Measurements from ENCODE around the gene FRYL.
A peak's percentile ranks its signal among the peaks of the same experiment; 100 is the strongest.
"Not testable (repeated sequence)": the region's sequence is repeated elsewhere in the genome, so short reads cannot be mapped to it uniquely, and the experiment has no call there.

FRYL gene

GRCh38 chr4:48746608-48747362 lies 33.3 kb downstream of the FRYL start:
- DNase-seq (no peak), ATAC-seq (peak; percentile 41)

- DNase-seq, ATAC-seq: not testable (repeated sequence)
Observed at GRCh38 chr4:48745223-48745622, 34.9 kb downstream of the FRYL start.

DNA sequence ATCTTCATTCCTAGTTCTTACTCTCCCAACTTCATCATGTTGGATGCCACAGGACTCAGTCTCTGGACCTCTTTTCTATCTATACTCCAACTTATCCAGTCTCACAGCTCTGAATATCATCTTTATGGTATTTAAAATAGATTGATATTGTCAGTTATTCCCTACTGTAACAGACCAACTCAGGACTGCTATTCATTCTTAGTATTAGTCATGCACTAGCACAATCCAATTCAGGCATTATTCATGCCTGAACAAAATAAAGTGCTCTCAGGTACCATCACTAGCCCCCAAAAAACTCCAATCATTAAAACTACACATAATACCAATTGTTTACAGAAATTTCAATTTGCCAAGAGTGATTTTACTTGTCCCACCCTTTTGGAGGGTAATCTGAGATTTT lies 37.7 kb downstream of the FRYL start:
- DNase-seq = no peak
- ATAC-seq = peak; percentile 45

GRCh38 chr4:48739560-48740019 lies 40.5 kb downstream of the FRYL start:
- ATAC-seq = peak; percentile 54
- DNase-seq = no peak

DNA sequence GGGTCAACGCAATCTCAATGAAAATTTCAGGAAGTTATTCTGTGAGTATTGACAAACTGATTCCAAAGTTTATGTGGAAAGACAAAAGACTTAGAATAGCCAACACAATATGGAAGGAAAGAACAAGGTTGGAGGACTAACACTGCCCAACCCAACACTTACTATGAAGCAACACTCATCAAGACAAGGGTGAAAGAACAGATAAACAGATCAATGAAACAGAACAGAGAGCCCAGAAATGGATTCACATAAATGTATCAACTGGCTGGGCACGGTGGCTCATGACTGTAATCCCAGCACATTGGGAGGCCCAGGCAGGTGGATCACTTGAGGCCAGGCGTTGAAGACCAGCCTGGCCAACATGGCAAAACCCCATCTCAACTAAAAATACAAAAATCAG lies 41.2 kb downstream of the FRYL start:
- DNase-seq (no peak), ATAC-seq (no peak)

- peak; percentile 33 for DNase-seq
- ATAC-seq = peak; percentile 52
Observed at GRCh38 chr4:48728906-48729496, 51.1 kb downstream of the FRYL start.

- DNase-seq (no peak), ATAC-seq (no peak)
Observed at GRCh38 chr4:48727666-48728459, 52.2 kb downstream of the FRYL start.

DNA sequence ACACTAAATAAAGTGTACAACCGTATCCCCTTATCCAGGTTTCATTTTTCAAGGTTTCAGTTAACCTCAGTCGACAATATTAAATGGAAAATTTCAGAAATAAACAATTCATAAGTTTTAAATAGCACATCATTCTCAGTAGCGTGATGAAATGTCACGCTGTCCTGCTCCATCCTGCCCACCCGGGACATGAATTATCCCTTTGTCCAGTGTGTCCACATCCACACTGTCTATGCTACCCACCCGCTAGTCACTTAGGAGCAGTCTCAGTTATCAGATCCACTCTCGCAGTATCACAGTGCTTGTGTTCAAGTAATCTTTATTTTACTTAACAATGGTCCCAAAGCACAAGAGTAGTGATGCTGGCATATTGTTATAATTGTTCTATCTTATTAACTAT lies 54.7 kb downstream of the FRYL start:
- ATAC-seq (no peak), DNase-seq (no peak)

DNA sequence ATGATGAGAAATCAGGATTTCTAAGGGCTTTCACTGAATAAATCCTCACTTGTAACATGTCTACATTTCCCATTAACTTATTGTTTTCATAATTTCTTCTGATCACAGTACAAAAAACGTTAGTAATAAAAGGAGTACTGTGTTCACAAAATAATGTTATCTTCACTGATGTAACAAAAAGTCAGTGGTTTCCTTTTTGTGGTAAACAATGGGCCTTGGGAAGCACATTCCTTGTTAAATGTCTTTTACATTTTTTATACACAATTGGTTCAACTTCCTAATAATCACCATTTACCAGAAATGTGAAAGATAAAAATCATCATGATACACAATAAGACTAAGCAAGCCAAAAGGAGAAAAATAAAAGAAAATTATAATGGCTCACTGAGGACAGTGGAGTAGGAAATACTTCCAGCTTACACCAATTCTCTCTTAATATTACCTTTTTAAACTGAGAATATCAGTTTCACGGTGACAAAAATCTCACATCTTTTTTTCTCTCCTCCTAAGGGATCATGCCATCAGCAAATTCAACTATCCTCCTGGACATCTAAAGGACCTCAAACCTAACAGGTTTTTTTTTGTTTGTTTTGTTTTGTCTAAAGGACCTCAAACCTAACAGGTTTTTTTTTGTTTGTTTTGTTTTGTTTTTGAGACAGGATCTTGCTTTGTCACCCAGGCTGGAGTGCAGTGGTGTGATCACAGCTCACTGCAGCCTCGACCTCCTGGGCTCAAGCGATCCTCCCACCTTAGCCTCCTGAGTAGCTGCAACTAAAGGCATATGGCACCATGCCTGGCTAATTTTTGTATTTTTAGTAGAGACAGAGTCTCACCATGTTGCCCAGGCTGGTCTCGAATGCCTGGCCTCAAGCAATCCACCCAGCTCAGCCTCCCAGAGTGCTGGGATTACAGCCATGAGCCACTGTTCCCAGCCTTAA lies 57.3 kb downstream of the FRYL start:
- no peak for ATAC-seq
- no peak for DNase-seq

GRCh38 chr4:48720459-48720858 lies 59.6 kb downstream of the FRYL start:
- no peak for DNase-seq
- ATAC-seq = no peak

DNA sequence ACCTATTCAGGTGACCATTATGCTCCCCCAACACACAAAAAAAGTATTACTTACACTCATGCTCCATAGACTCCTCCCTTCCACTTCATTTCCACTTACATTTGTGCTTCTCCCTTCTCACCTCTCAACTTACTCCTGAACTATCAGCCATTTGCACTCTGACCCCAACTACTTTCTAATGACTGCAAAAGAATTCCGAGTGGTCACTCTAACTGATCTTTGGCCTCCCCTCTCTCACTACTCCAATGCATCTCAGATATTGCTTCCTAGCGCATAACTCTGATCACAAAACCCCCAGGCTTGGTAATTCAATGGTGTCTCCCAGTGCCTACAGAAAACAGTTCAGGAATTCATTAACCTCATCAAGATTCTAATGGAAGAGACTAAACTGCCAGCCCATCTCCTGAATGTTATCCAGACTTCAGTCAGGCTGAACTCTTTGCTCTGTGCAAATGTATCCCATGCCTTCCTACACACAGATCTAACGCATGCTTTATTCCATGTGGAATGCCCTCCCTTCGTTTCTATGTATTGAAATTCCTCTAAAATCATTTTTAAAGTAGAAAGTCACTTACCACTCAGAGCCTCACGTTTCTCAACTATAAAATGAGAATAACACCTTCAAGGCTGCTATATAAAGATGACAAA lies 61.1 kb downstream of the FRYL start:
- DNase-seq (no peak), ATAC-seq (no peak)

GRCh38 chr4:48716285-48716684 lies 63.8 kb downstream of the FRYL start:
- not testable (repeated sequence) for DNase-seq, ATAC-seq

DNA sequence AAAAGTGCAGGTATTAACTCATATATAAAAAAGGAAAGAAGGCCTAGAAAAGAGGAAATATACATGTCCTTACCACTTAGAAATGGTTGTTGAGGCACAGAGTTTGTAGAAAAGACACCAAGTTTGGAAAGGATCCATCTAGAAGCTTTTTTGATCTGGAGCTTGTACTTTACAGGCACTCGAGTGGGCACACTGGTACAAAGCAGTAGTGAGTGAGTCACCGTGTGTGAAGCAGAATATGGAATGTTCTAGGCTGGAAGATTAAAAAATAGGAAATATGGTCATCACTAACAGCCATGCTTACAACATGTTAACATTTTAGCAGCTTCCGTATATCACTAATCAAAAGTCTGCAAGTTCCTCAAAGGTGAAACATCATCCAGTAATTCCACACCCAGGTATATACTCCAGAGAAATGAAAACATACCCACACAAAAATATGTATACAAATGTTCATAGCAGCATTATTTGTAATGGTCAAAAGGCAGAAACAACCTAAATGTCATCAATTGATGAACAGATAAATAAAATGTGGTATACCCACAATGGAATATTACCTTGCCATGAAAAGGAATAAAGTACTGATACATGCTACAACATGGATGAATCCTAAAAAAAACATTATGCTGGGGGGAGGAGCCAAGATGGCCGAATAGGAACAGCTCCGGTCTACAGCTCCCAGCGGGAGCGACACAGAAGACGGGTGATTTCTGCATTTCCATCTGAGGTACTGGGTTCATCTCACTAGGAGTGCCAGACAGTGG lies 69.5 kb downstream of the FRYL start:
- no peak for DNase-seq
- no peak for ATAC-seq

- DNase-seq (no peak), ATAC-seq (no peak)
Observed at GRCh38 chr4:48709901-48710300, 70.2 kb downstream of the FRYL start.

DNA sequence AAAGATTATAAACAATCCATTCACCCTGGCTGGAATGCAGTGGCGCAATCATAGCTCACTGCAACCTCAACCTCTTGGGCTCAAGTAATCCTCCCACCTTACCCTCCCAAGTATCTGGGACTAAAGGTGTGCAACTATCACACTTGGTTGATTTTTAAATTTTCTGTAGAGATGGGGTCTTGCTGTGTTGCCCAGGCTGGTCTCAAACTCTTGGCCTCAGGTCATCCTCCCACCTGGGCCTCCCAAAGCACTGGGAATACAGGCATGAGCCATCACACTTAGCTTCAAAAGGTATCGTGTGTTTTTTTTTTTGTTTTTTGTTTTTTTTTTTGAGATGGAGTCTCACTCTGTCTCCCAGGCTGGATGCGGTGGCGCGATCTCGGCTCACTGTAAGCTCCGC lies 71.5 kb downstream of the FRYL start:
- DNase-seq (no peak), ATAC-seq (no peak)

DNA sequence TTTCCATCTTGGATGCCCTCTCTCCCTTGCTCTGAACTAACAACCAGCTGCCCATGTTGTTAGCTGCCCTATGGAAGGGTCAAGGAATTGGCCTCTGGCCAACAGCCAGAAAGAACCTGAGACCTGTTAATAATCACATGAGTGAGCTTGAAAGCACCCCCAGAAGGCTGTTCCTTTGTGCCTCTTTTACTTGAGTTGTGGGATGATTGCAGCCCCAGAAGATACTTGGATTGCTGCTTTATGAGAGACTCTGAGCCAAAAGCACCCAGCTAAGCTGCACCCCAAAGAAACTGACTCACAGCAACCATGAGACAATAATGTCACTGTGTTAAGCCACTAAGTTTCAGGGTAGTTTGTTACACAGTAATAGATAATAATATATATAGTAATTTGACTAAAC lies 73.3 kb downstream of the FRYL start:
- ATAC-seq (peak; percentile 73), DNase-seq (no peak)

GRCh38 chr4:48705609-48706008 lies 74.5 kb downstream of the FRYL start:
- ATAC-seq (no peak), DNase-seq (no peak)

- ATAC-seq = no peak
- no peak for DNase-seq
Observed at GRCh38 chr4:48704091-48704802, 75.8 kb downstream of the FRYL start.

DNA sequence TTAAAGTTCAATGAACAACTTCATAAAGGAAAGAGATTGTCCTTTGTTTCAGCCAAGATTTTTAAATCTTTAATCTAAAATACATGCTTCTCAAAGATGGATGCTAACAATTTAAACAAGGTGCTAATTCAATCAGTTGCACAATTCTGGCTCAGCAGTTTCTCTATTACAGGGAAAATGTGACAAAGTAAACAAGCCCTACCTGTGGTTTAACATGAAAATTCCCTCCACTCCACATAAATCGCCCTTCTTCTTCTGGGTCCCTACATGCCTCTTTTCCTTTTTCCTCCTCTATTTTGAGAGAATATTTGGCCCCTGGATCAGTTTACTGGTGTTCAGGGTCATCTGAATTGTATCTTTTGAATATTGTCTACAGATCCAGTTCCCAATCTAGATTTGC lies 80.6 kb downstream of the FRYL start:
- DNase-seq (no peak), ATAC-seq (no peak)
